Measurements from ENCODE around the gene RTKN2.

GRCh38 chr10:62163024-62163423 is 105.6 kb downstream of the RTKN2 start:
- TF ChIP-seq CTCF (IDR thresholded peaks at IDR 0.05) = no peak
- TF ChIP-seq POLR2A (IDR thresholded peaks at IDR 0.05) = no peak
